Smooth muscle cell (in vitro differentiated cells): Measurements from ENCODE around the gene FAM13A. TPM values are rescaled to one million over a fixed set of nuclear protein-coding genes. Genes with fewer than 3 reads are reported as not detected.

ENCODE experiments used
- DNase-seq: peaks from one replicate; lab custom pipeline; 2025; ENCODE audit not compliant: unreplicated experiment; lab: John Stamatoyannopoulos, UW
- H2AFZ ChIP-seq: fragments of 200-600 bp; sonication (generic); 2 replicates; pipeline ENCODE4 v1.6.0; 2016; ENCODE audit warnings: antibody characterized with exemption, low read depth, mild to moderate bottlenecking
- H3F3A ChIP-seq: fragments of 200-600 bp; sonication (generic); 2 replicates; pipeline ENCODE4 v1.6.0; 2017; ENCODE audit warnings: antibody characterized with exemption, low read depth
- H3K27ac ChIP-seq: fragments of 200-600 bp; sonication (generic); 2 replicates; pipeline ENCODE4 v1.5.1; 2016; ENCODE audit warnings: low read depth, mild to moderate bottlenecking
- H3K27me3 ChIP-seq: fragments of 200-600 bp; sonication (generic); 2 replicates; pipeline ENCODE4 v1.6.1; 2016; ENCODE audit warnings: low read depth, mild to moderate bottlenecking
- H3K36me3 ChIP-seq: fragments of 200-600 bp; sonication (generic); 2 replicates; pipeline ENCODE4 v1.5.1; 2016; ENCODE audit warnings: low read depth
- H3K4me1 ChIP-seq: fragments of 200-600 bp; sonication (generic); 2 replicates; pipeline ENCODE4 v1.5.1; 2016; ENCODE audit warnings: low read depth
- H3K4me2 ChIP-seq: fragments of 200-600 bp; sonication (generic); 2 replicates; pipeline ENCODE4 v1.6.0; 2016; ENCODE audit warnings: mild to moderate bottlenecking
- H3K4me3 ChIP-seq: fragments of 200-600 bp; sonication (generic); 2 replicates; pipeline ENCODE4 v1.5.1; 2016; ENCODE audit warnings: mild to moderate bottlenecking
- H3K79me2 ChIP-seq: fragments of 200-600 bp; sonication (generic); 2 replicates; pipeline ENCODE4 v1.6.0; 2016; ENCODE audit warnings: low read depth, mild to moderate bottlenecking
- H3K9ac ChIP-seq: fragments of 200-600 bp; sonication (generic); 2 replicates; pipeline ENCODE4 v1.6.0; 2016; ENCODE audit warnings: low read depth
- H3K9me3 ChIP-seq: fragments of 200-600 bp; sonication (generic); replicated peaks from 2 replicates; pipeline ENCODE4 v1.5.1; 2016; ENCODE audit warnings: low read depth
- H4K20me1 ChIP-seq: fragments of 200-600 bp; sonication (generic); 2 replicates; pipeline ENCODE4 v1.6.0; 2016; ENCODE audit warnings: low read depth
- CTCF ChIP-seq: fragments of 200-600 bp; sonication (generic); IDR thresholded peaks from 2 replicates; pipeline ENCODE4 v1.5.1; 2017; ENCODE audit warnings: borderline replicate concordance, mild to moderate bottlenecking, antibody characterized with exemption; ENCODE audit not compliant: insufficient read depth, poor library complexity, severe bottlenecking
- WGBS: methylation state at CpG from one replicate; pipeline ENCODE4 v1.1.7; 2016; ENCODE audit warnings: low lambda C conversion rate; 5-methylcytosine and 5-hydroxymethylcytosine counted together
- polyA plus RNA-seq: library from polyadenylated mRNA; unstranded; fragments of >200 nt; fragmentation: Nextera tagmentation; extraction: Ambion mirVana; gene quantifications from 2 replicates; pipeline ENCODE4 v1.2.1, GENCODE V29; 2016
- total RNA-seq: library from RNA; depleted of rRNA; stranded (reverse); fragments of >200 nt; gene quantifications from 2 replicates; pipeline ENCODE4 v1.2.3, GENCODE V29; 2014

The FAM13A gene
- total and polyA plus RNA-seq, 2 experiments from 2014 or later, result 14.6 to 39.9 TPM

- H3K79me2 ChIP-seq, result no peaks in the 10 kb centered on the region
- H4K20me1 ChIP-seq, result no peaks in the 10 kb centered on the region
- no peak overlapping the region for H3K4me2 ChIP-seq
- 94% methylated on average over 10 of the region's 10 CpGs for WGBS
- peaks cover 16% of the 10 kb centered on the region for H3K9me3 ChIP-seq
- no peaks in the 10 kb centered on the region for H3K4me1 ChIP-seq
- no peak overlapping the region for H2AFZ ChIP-seq
- H3K9ac ChIP-seq, result no peak overlapping the region
- no peak for TF ChIP-seq CTCF
- no peaks in the 10 kb centered on the region for H3K27me3 ChIP-seq
- H3K27ac ChIP-seq, result no peak overlapping the region
- no peaks in the 10 kb centered on the region for H3F3A ChIP-seq
- peaks cover 22% of the 10 kb centered on the region for H3K36me3 ChIP-seq
- H3K4me3 ChIP-seq, result no peak overlapping the region
- no peak for DNase-seq
Measured at GRCh38 chr4:88720451-88721428, 336.2 kb downstream of the FAM13A start.

GRCh38 chr4:88719381-88719780 is 337.6 kb downstream of the FAM13A start:
- DNase-seq, result no peak
- no peak overlapping the region for H2AFZ ChIP-seq
- H3K27ac ChIP-seq, result no peak overlapping the region
- H3K27me3 ChIP-seq, result no peaks in the 10 kb centered on the region
- H3K4me2 ChIP-seq, result no peak overlapping the region
- no peak for TF ChIP-seq CTCF
- H3K9me3 ChIP-seq, result peaks cover 16% of the 10 kb centered on the region
- H3F3A ChIP-seq, result no peaks in the 10 kb centered on the region
- no peaks in the 10 kb centered on the region for H3K79me2 ChIP-seq
- H4K20me1 ChIP-seq, result no peaks in the 10 kb centered on the region
- H3K36me3 ChIP-seq, result peaks cover 22% of the 10 kb centered on the region
- no peak overlapping the region for H3K9ac ChIP-seq
- WGBS, result 100% methylated on average over 1 of the region's 1 CpG
- H3K4me3 ChIP-seq, result no peak overlapping the region
- no peaks in the 10 kb centered on the region for H3K4me1 ChIP-seq

GRCh38 chr4:88718098-88718497 is 338.9 kb downstream of the FAM13A start:
- no peak overlapping the region for H3K4me3 ChIP-seq

More at GRCh38 chr4:88718098-88718497, 338.9 kb downstream of the FAM13A start:
- peaks cover 22% of the 10 kb centered on the region for H3K36me3 ChIP-seq
- DNase-seq, result no peak
- no peaks in the 10 kb centered on the region for H4K20me1 ChIP-seq
- H3K27me3 ChIP-seq, result no peaks in the 10 kb centered on the region
- H3K9me3 ChIP-seq, result peaks cover 16% of the 10 kb centered on the region
- H3K4me1 ChIP-seq, result no peaks in the 10 kb centered on the region
- no peaks in the 10 kb centered on the region for H3F3A ChIP-seq
- no peaks in the 10 kb centered on the region for H3K79me2 ChIP-seq
- 95% methylated on average over 5 of the region's 5 CpGs for WGBS
- no peak overlapping the region for H3K4me2 ChIP-seq
- no peak for TF ChIP-seq CTCF
- no peak overlapping the region for H3K27ac ChIP-seq
- no peak overlapping the region for H2AFZ ChIP-seq
- H3K9ac ChIP-seq, result no peak overlapping the region
